Mucosa of descending colon (tissue), 3 donors: ENCODE data around the gene SPDYE6. TPM values are rescaled to one million over a fixed set of nuclear protein-coding genes. Genes with fewer than 3 reads are reported as not detected.
A peak's percentile ranks its signal among the peaks of the same experiment; 100 is the strongest.
"Not testable (repeated sequence)": the region's sequence is repeated elsewhere in the genome, so short reads cannot be mapped to it uniquely, and the experiment has no call there.

Experiments
- ATAC-seq: fragments of 200-7000 bp; cut with Tn5 transposase; one replicate; pipeline ENCODE4 v1.9.1; 2020; ENCODE audit warnings: mild to moderate bottlenecking, moderate library complexity
- DNase-seq, 3 donors: peaks; one replicate each; pipeline ENCODE4 v3.0.0-alpha.2; 2020
- H3K36me3 ChIP-seq: fragments of 200-600 bp; one replicate; pipeline ENCODE4 v1.8.0; 2021; ENCODE audit warnings: low read depth, mild to moderate bottlenecking
- H3K4me1 ChIP-seq: fragments of 200-600 bp; one replicate; pipeline ENCODE4 v1.8.0; 2021; ENCODE audit warnings: low read depth, mild to moderate bottlenecking
- H3K4me3 ChIP-seq: fragments of 200-600 bp; one replicate; pipeline ENCODE4 v1.8.0; 2021; ENCODE audit warnings: mild to moderate bottlenecking
- H3K9me3 ChIP-seq: fragments of 200-600 bp; one replicate; pipeline ENCODE4 v1.8.0; 2021; ENCODE audit warnings: mild to moderate bottlenecking
- intact Hi-C, 2 donors: fragments of 100-400 bp; cut with DNase I in 1 of 2; cut with micrococcal nuclease in 1 of 2; formaldehyde crosslinking; loops; one replicate each; pipeline versions ENCODE4 v1.11.0 to v1.11.1; 2022; cut with DNase I, micrococcal nuclease
- long read RNA-seq, 2 donors: library from polyadenylated mRNA; unstranded; transcript quantifications; one replicate each; pipeline ENCODE4 v2.0.0, GENCODE V29; 2019 to 2021
- total RNA-seq, 3 donors: library from RNA; stranded (reverse); fragmentation: NEBNext Ultra II Directional in 2 of 3; extraction: Animal tissue kit (Norgen Biotek cat#: 25700) in 2 of 3; gene quantifications; one replicate each; pipeline versions ENCODE4 v1.2.1 to v1.2.4, GENCODE V29; 2021 to 2023
- TF ChIP-seq, protein P1 (sequence below): fragments of 200-600 bp; IDR thresholded peaks from one replicate; pipeline ENCODE4 v1.8.0; 2022; ENCODE audit warnings: antibody characterized with exemption, mild to moderate bottlenecking
- donor health status: DM: no; HTN: no; CAD: no; lungs with moderate emphysema.
- donor health status: DM: no; HTN: no; CAD: no.
- donor health status: DM: no; HTN: yes; CAD: no.

The SPDYE6 gene
- not detected for total RNA-seq
- long read RNA-seq, donor 1, partial matches to known transcripts, result 0 of 2 reads
- long read RNA-seq, donor 1, other reads (novel, unspliced or antisense), result 2 of 2 reads
- long read RNA-seq, donor 2, partial matches to known transcripts, result 0 of 1 reads
- long read RNA-seq, donor 2, other reads (novel, unspliced or antisense), result 1 of 1 reads

DNA sequence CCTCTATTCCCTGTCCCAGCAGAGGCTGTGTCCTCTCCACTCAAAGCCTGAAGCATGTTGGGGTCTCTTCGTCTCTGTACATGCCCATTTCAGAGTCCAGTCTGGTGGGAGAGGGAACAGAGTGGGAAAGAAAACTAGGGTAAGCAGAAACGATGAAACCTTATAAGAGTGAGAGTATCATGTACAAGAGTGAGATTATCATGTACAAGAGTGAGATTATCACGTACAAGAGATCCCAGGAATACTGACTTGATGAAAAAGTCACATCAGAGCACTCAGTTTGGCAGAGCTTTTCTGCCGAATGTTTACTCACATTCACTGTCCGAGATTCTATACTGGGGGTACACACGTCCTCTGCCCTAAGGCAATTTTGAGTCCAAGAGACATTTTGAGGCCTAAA, at the start of gene SPDYE6:
SPDYE6 (minus strand) TSS at position 101 of the 400 bp plus-strand sequence. CDS start 421 bp downstream, outside the sequence.
- H3K4me3 ChIP-seq, H3K36me3 ChIP-seq, H3K4me1 ChIP-seq, H3K9me3 ChIP-seq, DNase-seq, ATAC-seq, intact Hi-C loops: not testable (repeated sequence)

GRCh38 chr7:102404862-102405188, 48.6 kb upstream of the SPDYE6 start:
- H3K36me3 ChIP-seq, H3K4me1 ChIP-seq, intact Hi-C loops, ATAC-seq, H3K4me3 ChIP-seq, H3K9me3 ChIP-seq, DNase-seq: not testable (repeated sequence)

- peaks cover 8% of the 10 kb centered on the region for H3K36me3 ChIP-seq
- H3K4me1 ChIP-seq, result no peaks in the 10 kb centered on the region
- H3K4me3 ChIP-seq, result no peak overlapping the region
- ATAC-seq (peak; percentile 99), DNase-seq (peak in 1 of 3 donors; percentile 41)
- no peaks in the 10 kb centered on the region for H3K9me3 ChIP-seq
- intact Hi-C loops, result no loop called here
- TF ChIP-seq, protein P1, sequence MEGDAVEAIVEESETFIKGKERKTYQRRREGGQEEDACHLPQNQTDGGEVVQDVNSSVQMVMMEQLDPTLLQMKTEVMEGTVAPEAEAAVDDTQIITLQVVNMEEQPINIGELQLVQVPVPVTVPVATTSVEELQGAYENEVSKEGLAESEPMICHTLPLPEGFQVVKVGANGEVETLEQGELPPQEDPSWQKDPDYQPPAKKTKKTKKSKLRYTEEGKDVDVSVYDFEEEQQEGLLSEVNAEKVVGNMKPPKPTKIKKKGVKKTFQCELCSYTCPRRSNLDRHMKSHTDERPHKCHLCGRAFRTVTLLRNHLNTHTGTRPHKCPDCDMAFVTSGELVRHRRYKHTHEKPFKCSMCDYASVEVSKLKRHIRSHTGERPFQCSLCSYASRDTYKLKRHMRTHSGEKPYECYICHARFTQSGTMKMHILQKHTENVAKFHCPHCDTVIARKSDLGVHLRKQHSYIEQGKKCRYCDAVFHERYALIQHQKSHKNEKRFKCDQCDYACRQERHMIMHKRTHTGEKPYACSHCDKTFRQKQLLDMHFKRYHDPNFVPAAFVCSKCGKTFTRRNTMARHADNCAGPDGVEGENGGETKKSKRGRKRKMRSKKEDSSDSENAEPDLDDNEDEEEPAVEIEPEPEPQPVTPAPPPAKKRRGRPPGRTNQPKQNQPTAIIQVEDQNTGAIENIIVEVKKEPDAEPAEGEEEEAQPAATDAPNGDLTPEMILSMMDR, result peak; percentile 68
Measured at GRCh38 chr7:102404005-102404861, 48.0 kb upstream of the SPDYE6 start.

DNA sequence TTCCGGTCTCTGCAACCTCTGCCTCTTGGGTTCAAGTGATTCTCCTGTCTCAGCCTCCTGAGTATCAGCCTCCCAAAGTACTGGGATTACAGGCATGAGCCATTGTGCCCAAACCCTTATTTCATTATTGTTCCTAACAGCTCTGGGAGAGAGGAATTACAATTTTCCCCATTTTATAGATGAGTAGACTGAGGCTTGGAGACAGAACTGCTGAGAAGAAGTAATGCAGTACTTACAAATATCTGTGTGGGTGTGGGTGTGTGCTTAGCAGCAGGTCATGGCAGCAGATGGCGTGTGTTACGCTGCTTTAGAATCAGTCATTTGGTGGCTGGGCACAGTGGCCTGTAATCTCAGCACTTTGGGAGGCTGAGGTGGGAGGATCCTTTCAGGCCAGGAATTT, 47.3 kb upstream of the SPDYE6 start:
- no peaks in the 10 kb centered on the region for H3K9me3 ChIP-seq
- no peaks in the 10 kb centered on the region for H3K4me1 ChIP-seq
- TF ChIP-seq, protein P1, result no peak
- H3K36me3 ChIP-seq, result peaks cover 13% of the 10 kb centered on the region
- H3K4me3 ChIP-seq, result no peak overlapping the region
- intact Hi-C loops, result no loop called here
- DNase-seq (no peak), ATAC-seq (no peak)

DNA sequence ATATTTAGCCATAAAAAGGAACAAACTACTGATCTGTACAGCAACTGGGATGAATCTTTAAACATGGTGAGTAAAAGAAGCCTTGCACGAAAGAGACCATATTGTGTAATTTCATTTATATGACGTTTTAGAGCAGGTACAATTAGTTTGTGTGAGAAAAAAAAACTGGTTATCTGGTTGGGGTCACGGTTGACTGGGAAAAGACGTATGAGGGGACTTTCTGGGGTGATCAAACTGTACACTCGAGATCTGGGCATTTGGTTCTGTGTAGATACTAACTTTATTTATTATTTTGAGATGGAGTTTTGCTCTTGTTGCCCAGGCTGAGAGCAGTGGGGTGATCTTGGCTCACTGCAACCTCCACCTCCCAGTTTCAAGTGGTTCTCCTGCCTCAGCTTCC, 44.1 kb upstream of the SPDYE6 start:
- no peaks in the 10 kb centered on the region for H3K9me3 ChIP-seq
- ATAC-seq, result no peak
- no peak for DNase-seq
- peaks cover 13% of the 10 kb centered on the region for H3K36me3 ChIP-seq
- TF ChIP-seq, protein P1, result no peak
- H3K4me3 ChIP-seq, result no peak overlapping the region
- peaks cover 10% of the 10 kb centered on the region for H3K4me1 ChIP-seq
- intact Hi-C loops, result no loop called here

DNA sequence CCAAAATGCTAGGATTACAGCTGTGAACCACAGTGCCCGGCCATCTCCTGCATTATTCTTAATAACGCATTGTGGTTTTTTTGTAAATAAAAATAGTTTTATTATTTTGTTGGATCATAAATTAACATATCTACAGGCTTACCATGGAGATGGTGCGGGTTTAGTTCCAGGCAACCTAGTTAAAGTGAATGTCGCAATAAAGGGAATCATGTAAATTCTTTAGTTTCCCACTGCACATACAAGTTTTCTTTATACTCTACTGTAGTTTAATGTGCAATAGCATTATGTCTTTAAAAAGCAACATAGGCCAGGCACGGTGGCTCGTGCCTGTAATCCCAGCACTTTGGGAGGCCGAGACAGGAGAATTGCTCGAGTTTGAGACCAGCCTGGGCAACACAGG, 42.3 kb upstream of the SPDYE6 start:
- Histone ChIP-seq H3K4me1 (peaks cover 13% of the 10 kb centered on the region), H3K36me3 (peaks cover 13% of the 10 kb centered on the region), H3K9me3 (no peaks in the 10 kb centered on the region), H3K4me3 (no peak overlapping the region)
- intact Hi-C loops, result loop anchor here in 1 of 2 donors (10.0 kb wide), 1 partner anchor 114 kb away; the partner anchor contains the start of gene SH2B2
- TF ChIP-seq, protein P1, result no peak
- DNase-seq (no peak), ATAC-seq (no peak)
